Measurements from ENCODE around the gene MYH6. TPM values are rescaled to one million over a fixed set of nuclear protein-coding genes. Genes with fewer than 3 reads are reported as not detected.
A peak's percentile ranks its signal among the peaks of the same experiment; 100 is the strongest.

Gene MYH6
- total and polyA plus RNA-seq, 7 donors: 44.1 to 532 (median 138) TPM

- peak overlapping the region; percentile 83 for H3K27ac ChIP-seq
- no peaks in the 10 kb centered on the region for H3K9me3 ChIP-seq
- TF ChIP-seq CTCF (IDR thresholded peaks at IDR 0.05): no peak
- DNase-seq (no peak), ATAC-seq (peak; percentile 48 to 57 (median 54))
- WGBS, 3 donors: 45 to 56% (median 55%) methylated on average over 7 to 8 of the region's 8 CpGs
- no peak overlapping the region for H3K4me3 ChIP-seq
- intact Hi-C loops (cut with DNase I): no loop called here
- peaks cover 30% of the 10 kb centered on the region for H3K4me1 ChIP-seq
- H3K36me3 ChIP-seq (ENCODE audit: insufficient read depth in 1 of 2, low read depth in 1 of 2): peaks cover 0 to 3% of the 10 kb centered on the region in 2 donors
- H3K27me3 ChIP-seq (ENCODE audit: insufficient read depth in 3 of 3, low read length in 2 of 3): no peaks in the 10 kb centered on the region
These were observed 29.3 kb upstream of the MYH6 start for GRCh38 chr14:23437133-23438100.

GRCh38 chr14:23436327-23437132 lies 28.5 kb upstream of the MYH6 start:
- ATAC-seq (no peak), DNase-seq (no peak)
- Histone ChIP-seq H3K36me3 (ENCODE audit: insufficient read depth in 1 of 2, low read depth in 1 of 2) (peaks cover 0 to 3% of the 10 kb centered on the region in 2 donors), H3K27me3 (ENCODE audit: insufficient read depth in 3 of 3, low read length in 2 of 3) (no peaks in the 10 kb centered on the region), H3K9me3 (no peaks in the 10 kb centered on the region), H3K4me1 (peaks cover 24% of the 10 kb centered on the region), H3K27ac (peak overlapping the region; percentile 83), H3K4me3 (peak overlapping the region; percentile 53)
- 31 to 44% (median 40%) methylated on average over 15 of the region's 15 CpGs for WGBS, 3 donors
- no peak for TF ChIP-seq CTCF (IDR thresholded peaks at IDR 0.05)
- intact Hi-C loops (cut with DNase I): no loop called here

- no peak for DNase-seq
- no peak for TF ChIP-seq CTCF (IDR thresholded peaks at IDR 0.05)
- H3K27me3 ChIP-seq (ENCODE audit: insufficient read depth in 3 of 3, low read length in 2 of 3): no peaks in the 10 kb centered on the region
- ATAC-seq: peak; percentile 30 to 57 (median 42)
- H3K27ac ChIP-seq: peak within 1 kb of the TSS; percentile 83
- peaks cover 22% of the 10 kb centered on the region for H3K4me1 ChIP-seq
- H3K36me3 ChIP-seq (ENCODE audit: insufficient read depth in 1 of 2, low read depth in 1 of 2): peaks cover 0 to 3% of the 10 kb centered on the region in 2 donors
- H3K9me3 ChIP-seq: no peaks in the 10 kb centered on the region
- 18 to 28% (median 26%) methylated on average over 10 of the region's 10 CpGs for WGBS, 3 donors
- intact Hi-C loops (cut with DNase I): no loop called here
- H3K4me3 ChIP-seq: peak within 1 kb of the TSS; percentile 53
These were observed 27.7 kb upstream of the MYH6 start, which contains the start of gene MYH7 for GRCh38 chr14:23435543-23436326. Gene MYH7 (minus strand): TSS chr14:23435660. CDS start chr14:23433732, 1,928 bp downstream.

GRCh38 chr14:23434488-23435222 lies 26.6 kb upstream of the MYH6 start:
- Histone ChIP-seq H3K9me3 (no peaks in the 10 kb centered on the region), H3K27ac (peak overlapping the region; percentile 60), H3K36me3 (ENCODE audit: insufficient read depth in 1 of 2, low read depth in 1 of 2) (peaks cover 0 to 3% of the 10 kb centered on the region in 2 donors), H3K27me3 (ENCODE audit: insufficient read depth in 3 of 3, low read length in 2 of 3) (no peaks in the 10 kb centered on the region), H3K4me3 (peak overlapping the region; percentile 53), H3K4me1 (peaks cover 23% of the 10 kb centered on the region)
- DNase-seq (no peak), ATAC-seq (peak in 2 of 4 donors; percentile 20 to 28)
- 50 to 59% (median 51%) methylated on average over 8 of the region's 8 CpGs for WGBS, 3 donors
- TF ChIP-seq CTCF (IDR thresholded peaks at IDR 0.05): no peak
- intact Hi-C loops (cut with DNase I): no loop called here
